Small intestine (tissue), 7 donors: ENCODE data around the gene NDRG4. TPM values are rescaled to one million over a fixed set of nuclear protein-coding genes. Genes with fewer than 3 reads are reported as not detected.

ENCODE experiments used
- DNase-seq, 2 donors: peaks; one replicate each; pipeline versions ENCODE4 v3.0.0 to v3.0.0-alpha.2; 2013
- FAIRE-seq: peaks from 2 replicates; lab custom pipeline; 2012; peaks lifted over from hg19 to GRCh38; lab: Jason Lieb, UNC
- H3K27ac ChIP-seq, 3 donors: one replicate each; pipeline ENCODE4 v1.5.1; 2013; ENCODE audit warnings: low read length in 2 of 3, mild to moderate bottlenecking in 2 of 3, control low read depth in 1 of 3, inconsistent platforms in 1 of 3, low read depth in 1 of 3, moderate library complexity in 1 of 3
- H3K27me3 ChIP-seq, 3 donors: one replicate each; pipeline ENCODE4 v1.6.1; 2013; ENCODE audit warnings: low read length in 3 of 3, inconsistent platforms in 1 of 3; ENCODE audit not compliant: control insufficient read depth in 3 of 3, insufficient read depth in 3 of 3
- H3K36me3 ChIP-seq, 3 donors: one replicate each; pipeline ENCODE4 v1.6.1; 2013; ENCODE audit warnings: low read length in 3 of 3, inconsistent platforms in 1 of 3, low read depth in 1 of 3, mild to moderate bottlenecking in 1 of 3, moderate library complexity in 1 of 3; ENCODE audit not compliant: control insufficient read depth in 3 of 3, insufficient read depth in 2 of 3
- H3K4me1 ChIP-seq, 3 donors: one replicate each; pipeline ENCODE4 v1.6.1; 2013; ENCODE audit warnings: low read length in 2 of 3, inconsistent platforms in 1 of 3, low read depth in 1 of 3, mild to moderate bottlenecking in 1 of 3, moderate library complexity in 1 of 3; ENCODE audit not compliant: control insufficient read depth in 3 of 3, insufficient read depth in 2 of 3
- H3K4me3 ChIP-seq, 3 donors: one replicate each; pipeline ENCODE4 v1.5.1; 2013; ENCODE audit warnings: low read length in 3 of 3, control low read depth in 1 of 3, inconsistent platforms in 1 of 3, low read depth in 1 of 3, mild to moderate bottlenecking in 1 of 3, moderate library complexity in 1 of 3
- H3K9me3 ChIP-seq, 2 donors: one replicate each; pipeline ENCODE4 v1.6.1; 2013; ENCODE audit warnings: low read depth in 1 of 2, low read length in 1 of 2; ENCODE audit not compliant: control insufficient read depth in 2 of 2, insufficient read depth in 1 of 2
- WGBS, 3 donors: extraction: QIAGEN DNeasy Blood & Tissue Kit; methylation state at CpG; one replicate each; pipeline ENCODE4 v1.1.7; 2013; 5-methylcytosine and 5-hydroxymethylcytosine counted together
- polyA plus RNA-seq, 4 donors: library from polyadenylated mRNA; stranded (reverse) in 3 of 4; unstranded in 1 of 4; fragments of 200-250 nt in 3 of 4; fragments of 120-200 nt in 1 of 4; gene quantifications; one replicate each; pipeline versions ENCODE4 v1.2.1 to v1.2.3, GENCODE V29; 2013
- donor health status: healthy with polysubstance abuse.
- donor health status: control.
- donor health status: control.
- donor health status: Bipolar disorder and iron deficiency.
- donor health status: healthy.

NDRG4 gene
- polyA plus RNA-seq, 4 donors, result 0.67 to 19.3 (median 6.0) TPM

DNA sequence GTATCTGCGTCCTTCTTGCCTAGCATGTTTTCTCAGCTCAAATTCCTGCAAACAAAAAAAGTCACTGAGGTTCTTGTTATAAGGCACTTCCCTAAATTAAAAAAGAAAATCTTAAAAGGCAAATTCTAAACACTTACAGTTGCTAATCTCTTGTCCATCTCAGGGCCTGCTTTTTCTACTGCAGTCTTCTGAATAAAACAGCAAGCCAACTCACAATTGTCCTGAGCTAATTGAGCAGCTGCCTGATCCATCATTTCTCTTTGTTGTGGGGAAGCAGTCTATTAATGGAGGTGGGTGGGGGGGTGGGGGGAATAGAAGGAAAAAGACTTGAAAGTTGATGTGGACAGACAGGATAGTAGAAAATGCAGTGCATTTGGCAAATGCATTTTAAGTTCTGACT, 42.3 kb downstream of the NDRG4 start:
- DNase-seq, result no peak
- H3K36me3 ChIP-seq, result peaks cover 29 to 53% (median 30%) of the 10 kb centered on the region in 3 donors
- H3K4me3 ChIP-seq, result no peak overlapping the region
- H3K27me3 ChIP-seq, result no peaks in the 10 kb centered on the region
- 91 to 100% (median 92%) methylated on average over 1 of the region's 1 CpG for WGBS, 3 donors
- no peaks in the 10 kb centered on the region for H3K4me1 ChIP-seq
- no peak overlapping the region for H3K27ac ChIP-seq
- no peaks in the 10 kb centered on the region for H3K9me3 ChIP-seq
- no peak for FAIRE-seq

DNA sequence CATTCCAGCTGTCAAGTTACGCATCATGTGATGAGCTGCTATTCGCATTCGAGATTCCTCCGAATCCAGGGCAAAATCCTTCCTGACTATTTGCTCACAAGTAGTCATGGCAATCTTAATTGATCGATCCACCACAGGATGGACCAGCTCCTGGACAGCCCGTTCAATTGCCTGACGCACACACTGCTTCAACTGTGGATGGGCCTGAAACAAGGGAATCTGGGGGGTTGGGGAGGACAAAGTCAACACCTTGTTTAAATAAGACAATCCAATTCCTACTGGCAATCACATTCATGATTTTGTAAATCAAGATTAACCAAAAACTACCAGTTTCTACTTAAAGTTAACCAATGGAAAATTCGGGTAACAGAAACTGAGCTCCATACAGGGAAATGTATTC, 43.7 kb downstream of the NDRG4 start:
- H3K9me3 ChIP-seq, result no peaks in the 10 kb centered on the region
- H3K4me1 ChIP-seq, result no peaks in the 10 kb centered on the region
- FAIRE-seq (no peak), DNase-seq (no peak)
- no peak overlapping the region for H3K27ac ChIP-seq
- peaks cover 27 to 48% (median 30%) of the 10 kb centered on the region in 3 donors for H3K36me3 ChIP-seq
- H3K27me3 ChIP-seq, result no peaks in the 10 kb centered on the region
- 90 to 95% (median 93%) methylated on average over 8 of the region's 8 CpGs for WGBS, 3 donors
- H3K4me3 ChIP-seq, result no peak overlapping the region

DNA sequence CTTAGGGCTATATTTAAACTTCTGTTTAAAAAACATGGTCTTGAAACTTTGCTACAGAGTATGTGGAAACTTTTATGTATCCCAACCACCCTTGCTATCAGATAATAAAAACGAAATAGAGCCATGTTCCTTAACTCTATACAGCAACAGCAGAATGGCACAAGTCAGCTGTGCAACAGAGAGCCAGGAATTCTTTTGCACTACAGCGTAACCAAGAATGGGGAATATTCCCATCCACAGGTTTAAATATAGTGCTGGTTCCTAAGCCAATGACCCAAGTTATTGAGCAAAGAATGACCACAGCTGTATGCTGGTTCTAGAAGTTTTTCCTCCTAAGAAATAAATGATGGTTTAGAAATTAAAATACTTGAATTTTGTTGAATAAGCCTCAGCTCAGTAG, 48.4 kb downstream of the NDRG4 start:
- DNase-seq (no peak), FAIRE-seq (no peak)
- Histone ChIP-seq H3K36me3 (peaks cover 21 to 34% (median 21%) of the 10 kb centered on the region in 3 donors), H3K27ac (no peak overlapping the region), H3K27me3 (no peaks in the 10 kb centered on the region), H3K4me3 (no peak overlapping the region), H3K9me3 (no peaks in the 10 kb centered on the region), H3K4me1 (no peaks in the 10 kb centered on the region)
- 60 to 63% (median 62%) methylated on average over 2 of the region's 2 CpGs for WGBS, 3 donors

DNA sequence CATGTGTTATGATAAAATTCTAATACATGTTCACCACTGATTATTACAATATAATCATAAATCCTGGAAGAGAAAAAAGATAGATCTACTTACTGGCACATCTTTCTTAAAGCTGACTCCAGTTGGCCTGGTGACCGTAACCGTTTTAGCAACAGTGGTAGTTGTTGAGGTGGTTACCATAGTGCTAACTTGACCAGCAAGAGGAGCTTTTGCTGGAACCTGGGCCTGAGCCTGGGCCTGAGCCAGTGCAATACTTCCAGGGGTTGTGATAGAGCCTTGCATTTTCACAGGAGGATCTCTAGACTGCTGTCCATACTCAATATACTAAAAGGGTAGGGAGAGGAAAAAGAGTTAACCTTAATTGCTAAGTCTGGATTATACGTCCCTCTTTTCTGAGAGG, 51.6 kb downstream of the NDRG4 start:
- Histone ChIP-seq H3K9me3 (no peaks in the 10 kb centered on the region), H3K4me1 (no peaks in the 10 kb centered on the region), H3K36me3 (peaks cover 18 to 29% (median 21%) of the 10 kb centered on the region in 3 donors), H3K27me3 (no peaks in the 10 kb centered on the region), H3K4me3 (no peak overlapping the region), H3K27ac (no peak overlapping the region)
- 75 to 94% (median 88%) methylated on average over 3 of the region's 3 CpGs for WGBS, 3 donors
- FAIRE-seq (no peak), DNase-seq (no peak)

DNA sequence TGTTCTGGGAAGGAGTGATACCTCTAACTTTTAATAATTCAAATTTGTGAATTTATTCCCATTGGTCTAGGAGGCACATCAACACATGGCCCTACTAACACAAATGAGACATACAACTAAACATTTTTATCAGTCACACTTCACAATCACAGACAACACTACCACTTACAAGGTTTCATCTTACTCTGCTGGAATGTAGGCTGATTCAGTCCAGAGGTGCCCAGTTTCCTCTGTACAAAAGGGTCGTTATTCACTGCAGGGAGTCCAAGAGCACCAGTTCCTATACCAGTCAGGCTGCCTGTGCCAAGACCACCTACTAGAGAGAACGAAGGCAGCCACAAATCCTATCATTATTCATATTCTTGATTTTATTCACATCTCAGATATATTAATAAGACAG, 56.7 kb downstream of the NDRG4 start:
- H3K27me3 ChIP-seq, result no peaks in the 10 kb centered on the region
- FAIRE-seq (no peak), DNase-seq (no peak)
- H3K4me1 ChIP-seq, result no peaks in the 10 kb centered on the region
- peaks cover 16 to 29% (median 26%) of the 10 kb centered on the region in 3 donors for H3K36me3 ChIP-seq
- WGBS, 3 donors, result 83 to 88% (median 86%) methylated on average over 2 of the region's 2 CpGs
- H3K27ac ChIP-seq, result no peak overlapping the region
- no peaks in the 10 kb centered on the region for H3K9me3 ChIP-seq
- no peak overlapping the region for H3K4me3 ChIP-seq

Other genes starting within 250 kb of the NDRG4 start
- gene PRSS54, start 205.1 kb upstream of the NDRG4 start, polyA plus RNA-seq, result not detected
- 1 to 10 TPM; 1.3 to 6.7 (median 3.5) TPM for gene GINS3, start 107.7 kb upstream of the NDRG4 start, polyA plus RNA-seq
- 10 to 100 TPM in 1 of 4 donors, 1 to 10 TPM in 3; 7.5 to 25.6 (median 7.6) TPM for gene SETD6, start 15.4 kb downstream of the NDRG4 start, polyA plus RNA-seq
- gene CNOT1, start 129.7 kb downstream of the NDRG4 start, polyA plus RNA-seq, result 100 to 1,000 TPM in 3 of 4 donors, 10 to 100 TPM in 1; 79.4 to 190 (median 105) TPM
- 10 to 100 TPM in 1 of 4 donors, 1 to 10 TPM in 3; 2.7 to 22.5 (median 5.7) TPM for gene SLC38A7, start 184.6 kb downstream of the NDRG4 start, polyA plus RNA-seq
- gene GOT2, start 234.2 kb downstream of the NDRG4 start, polyA plus RNA-seq, result 10 to 100 TPM; 41.9 to 78.3 (median 57.8) TPM